ENCODE results near the gene PPAN. TPM values are rescaled to one million over a fixed set of nuclear protein-coding genes. Genes with fewer than 3 reads are reported as not detected.

Gene PPAN
- total and polyA plus RNA-seq, 4 donors, result 15.0 to 61.4 (median 47.5) TPM

- Histone ChIP-seq H3K27ac (ENCODE audit: low read depth in 1 of 2, low read length in 1 of 2) (peak overlapping the region; percentile 39 to 81), H3K9me3 (ENCODE audit: control insufficient read depth in 4 of 4, insufficient read depth in 3 of 4, low read length in 3 of 4) (no peaks in the 10 kb centered on the region), H3K4me3 (peak overlapping the region; percentile 28), H3K27me3 (ENCODE audit: control insufficient read depth in 3 of 3, insufficient read depth in 3 of 3, low read length in 2 of 3) (no peaks in the 10 kb centered on the region), H3K36me3 (ENCODE audit: control insufficient read depth in 4 of 4, insufficient read depth in 4 of 4, low read length in 4 of 4) (peaks cover 0 to 9% (median 5%) of the 10 kb centered on the region in 4 donors), H3K9ac (ENCODE audit: insufficient read depth in 1 of 2, low read length in 2 of 2) (no peak overlapping the region), H3K4me1 (ENCODE audit: control insufficient read depth in 5 of 5, insufficient read depth in 5 of 5, low read length in 5 of 5) (peaks cover 0 to 6% (median 3%) of the 10 kb centered on the region in 5 donors)
- DNase-seq (no peak), ATAC-seq (ENCODE audit: insufficient read depth, low FRiP score) (no peak)
- TF ChIP-seq, protein P1, sequence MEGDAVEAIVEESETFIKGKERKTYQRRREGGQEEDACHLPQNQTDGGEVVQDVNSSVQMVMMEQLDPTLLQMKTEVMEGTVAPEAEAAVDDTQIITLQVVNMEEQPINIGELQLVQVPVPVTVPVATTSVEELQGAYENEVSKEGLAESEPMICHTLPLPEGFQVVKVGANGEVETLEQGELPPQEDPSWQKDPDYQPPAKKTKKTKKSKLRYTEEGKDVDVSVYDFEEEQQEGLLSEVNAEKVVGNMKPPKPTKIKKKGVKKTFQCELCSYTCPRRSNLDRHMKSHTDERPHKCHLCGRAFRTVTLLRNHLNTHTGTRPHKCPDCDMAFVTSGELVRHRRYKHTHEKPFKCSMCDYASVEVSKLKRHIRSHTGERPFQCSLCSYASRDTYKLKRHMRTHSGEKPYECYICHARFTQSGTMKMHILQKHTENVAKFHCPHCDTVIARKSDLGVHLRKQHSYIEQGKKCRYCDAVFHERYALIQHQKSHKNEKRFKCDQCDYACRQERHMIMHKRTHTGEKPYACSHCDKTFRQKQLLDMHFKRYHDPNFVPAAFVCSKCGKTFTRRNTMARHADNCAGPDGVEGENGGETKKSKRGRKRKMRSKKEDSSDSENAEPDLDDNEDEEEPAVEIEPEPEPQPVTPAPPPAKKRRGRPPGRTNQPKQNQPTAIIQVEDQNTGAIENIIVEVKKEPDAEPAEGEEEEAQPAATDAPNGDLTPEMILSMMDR (IDR thresholded peaks at IDR 0.05; ENCODE audit: control extremely low read depth, extremely low read depth), result no peak
- WGBS, 2 donors, result 26 to 32% methylated on average over 26 of the region's 26 CpGs
Observed at GRCh38 chr19:10096615-10096963, 9.6 kb upstream of the PPAN start.

DNA sequence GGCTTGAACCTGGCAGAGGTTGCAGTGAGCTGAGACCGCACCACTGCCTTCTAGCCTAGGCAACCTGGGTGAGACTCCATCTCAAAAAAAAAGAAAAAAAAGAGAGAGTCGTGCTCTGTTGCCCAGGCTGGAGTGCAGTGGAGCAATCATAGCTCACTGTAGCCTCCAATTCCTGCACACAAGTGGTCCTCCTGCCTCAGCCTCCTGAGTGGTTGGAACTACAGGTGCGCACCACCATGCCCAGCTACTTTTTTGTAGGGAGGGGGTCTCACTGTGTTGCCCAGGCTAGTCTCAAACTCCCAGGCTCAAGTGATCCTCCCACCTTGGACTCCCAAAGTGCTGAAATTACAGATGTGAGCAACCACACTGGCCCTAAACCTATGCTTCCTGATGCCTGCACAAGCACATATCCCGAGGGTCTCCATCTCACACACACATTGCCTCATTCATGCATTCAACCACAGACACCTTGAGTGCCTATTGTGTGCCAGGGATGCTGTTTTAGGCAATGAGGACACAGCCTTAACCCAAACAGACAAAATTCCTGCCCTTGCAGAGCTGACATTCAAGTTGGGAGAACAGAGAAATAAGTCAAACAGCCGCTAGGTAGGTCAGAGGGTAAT, 5.9 kb upstream of the PPAN start:
- Histone ChIP-seq H3K4me3 (no peak overlapping the region), H3K9ac (ENCODE audit: insufficient read depth in 1 of 2, low read length in 2 of 2) (no peak overlapping the region), H3K27me3 (ENCODE audit: control insufficient read depth in 3 of 3, insufficient read depth in 3 of 3, low read length in 2 of 3) (no peaks in the 10 kb centered on the region), H3K27ac (ENCODE audit: low read depth in 1 of 2, low read length in 1 of 2) (no peak overlapping the region), H3K4me1 (ENCODE audit: control insufficient read depth in 5 of 5, insufficient read depth in 5 of 5, low read length in 5 of 5) (peaks cover 0 to 15% (median 3%) of the 10 kb centered on the region in 5 donors), H3K36me3 (ENCODE audit: control insufficient read depth in 4 of 4, insufficient read depth in 4 of 4, low read length in 4 of 4) (no peaks in the 10 kb centered on the region), H3K9me3 (ENCODE audit: control insufficient read depth in 4 of 4, insufficient read depth in 3 of 4, low read length in 3 of 4) (no peaks in the 10 kb centered on the region)
- TF ChIP-seq, protein P1 (IDR thresholded peaks at IDR 0.05; ENCODE audit: control extremely low read depth, extremely low read depth), result no peak
- 89 to 91% methylated on average over 5 of the region's 5 CpGs for WGBS, 2 donors
- ATAC-seq (ENCODE audit: insufficient read depth, low FRiP score) (no peak), DNase-seq (no peak)

DNA sequence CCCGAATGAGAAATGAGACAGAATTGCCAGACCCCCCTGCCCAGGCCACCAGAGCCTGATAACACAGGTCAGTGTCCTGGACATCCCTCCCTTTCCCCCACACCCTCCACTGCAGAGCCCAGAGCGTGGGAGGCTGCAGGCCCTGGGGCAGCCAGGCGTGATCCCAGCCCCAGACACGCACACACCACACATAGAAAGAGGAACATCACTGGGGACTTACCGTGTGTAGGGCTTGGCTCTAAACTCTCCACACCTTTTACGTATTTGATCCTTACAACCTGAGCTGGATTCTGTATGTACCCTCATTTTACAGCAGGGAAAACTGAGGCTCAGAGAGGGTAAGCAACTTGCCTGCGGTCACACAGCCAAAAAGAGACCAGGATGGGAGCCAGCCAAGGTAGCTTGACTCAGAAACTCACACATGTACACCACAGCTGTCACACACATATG, 3.4 kb upstream of the PPAN start:
- Histone ChIP-seq H3K9me3 (ENCODE audit: control insufficient read depth in 4 of 4, insufficient read depth in 3 of 4, low read length in 3 of 4) (no peaks in the 10 kb centered on the region), H3K4me1 (ENCODE audit: control insufficient read depth in 5 of 5, insufficient read depth in 5 of 5, low read length in 5 of 5) (peaks cover 0 to 25% (median 5%) of the 10 kb centered on the region in 5 donors), H3K9ac (ENCODE audit: insufficient read depth in 1 of 2, low read length in 2 of 2) (no peak overlapping the region), H3K4me3 (no peak overlapping the region), H3K27me3 (ENCODE audit: control insufficient read depth in 3 of 3, insufficient read depth in 3 of 3, low read length in 2 of 3) (no peaks in the 10 kb centered on the region), H3K27ac (ENCODE audit: low read depth in 1 of 2, low read length in 1 of 2) (no peak overlapping the region), H3K36me3 (ENCODE audit: control insufficient read depth in 4 of 4, insufficient read depth in 4 of 4, low read length in 4 of 4) (peaks cover 3 to 4% (median 4%) of the 10 kb centered on the region in 4 donors)
- ATAC-seq (ENCODE audit: insufficient read depth, low FRiP score), result no peak
- no peak for DNase-seq
- TF ChIP-seq, protein P1 (IDR thresholded peaks at IDR 0.05; ENCODE audit: control extremely low read depth, extremely low read depth), result no peak
- WGBS, 2 donors, result 56 to 62% methylated on average over 7 of the region's 7 CpGs

- Histone ChIP-seq H3K9me3 (ENCODE audit: control insufficient read depth in 4 of 4, insufficient read depth in 3 of 4, low read length in 3 of 4) (no peaks in the 10 kb centered on the region), H3K27ac (ENCODE audit: low read depth in 1 of 2, low read length in 1 of 2) (no peak overlapping the region), H3K36me3 (ENCODE audit: control insufficient read depth in 4 of 4, insufficient read depth in 4 of 4, low read length in 4 of 4) (peaks cover 4 to 11% (median 10%) of the 10 kb centered on the region in 4 donors), H3K4me1 (ENCODE audit: control insufficient read depth in 5 of 5, insufficient read depth in 5 of 5, low read length in 5 of 5) (peaks cover 0 to 25% (median 5%) of the 10 kb centered on the region in 5 donors), H3K9ac (ENCODE audit: insufficient read depth in 1 of 2, low read length in 2 of 2) (no peak overlapping the region), H3K27me3 (ENCODE audit: control insufficient read depth in 3 of 3, insufficient read depth in 3 of 3, low read length in 2 of 3) (no peaks in the 10 kb centered on the region), H3K4me3 (no peak overlapping the region)
- TF ChIP-seq, protein P1 (IDR thresholded peaks at IDR 0.05; ENCODE audit: control extremely low read depth, extremely low read depth), result no peak
- no peak for DNase-seq
- ATAC-seq (ENCODE audit: insufficient read depth, low FRiP score), result no peak
Observed at GRCh38 chr19:10104130-10104513, 2.0 kb upstream of the PPAN start.

All from lung (tissue), 12 donors.